HG03571 (cell line): ENCODE results near the gene COL19A1.
"Not testable (repeated sequence)": the region's sequence is repeated elsewhere in the genome, so short reads cannot be mapped to it uniquely, and the experiment has no call there.

Source experiments
- ATAC-seq: cut with Tn5 transposase; IDR thresholded peaks from one replicate; pipeline ENCODE4 v1.9.1; 2021; ENCODE audit not compliant: unreplicated experiment

Gene COL19A1

GRCh38 chr6:69866351-69866769 is at the start of gene COL19A1:
Gene COL19A1 (plus strand): TSS chr6:69866556. CDS start chr6:69879568, 13,012 bp downstream.
- peak; percentile 54 for ATAC-seq

DNA sequence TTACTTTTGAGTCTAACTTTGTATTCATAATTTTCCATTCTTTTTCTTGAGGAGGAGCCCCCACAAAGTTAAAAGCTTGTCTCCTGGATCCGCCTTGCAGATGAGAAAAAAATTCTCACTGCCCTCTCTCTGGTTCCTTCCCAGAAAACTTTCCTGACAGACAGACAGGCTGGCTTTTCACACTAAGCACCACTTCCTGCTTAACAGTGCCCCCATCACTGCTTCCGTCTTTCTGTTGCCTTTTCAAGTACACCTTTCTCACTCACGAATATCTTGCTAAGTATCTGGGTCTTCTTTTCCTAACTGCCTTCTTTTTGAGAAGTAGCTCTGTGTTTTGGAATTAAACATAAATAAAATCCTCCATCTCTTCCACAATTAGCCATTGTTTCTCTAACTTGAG is 49.8 kb upstream of the COL19A1 start:
- peak; percentile 39 for ATAC-seq

DNA sequence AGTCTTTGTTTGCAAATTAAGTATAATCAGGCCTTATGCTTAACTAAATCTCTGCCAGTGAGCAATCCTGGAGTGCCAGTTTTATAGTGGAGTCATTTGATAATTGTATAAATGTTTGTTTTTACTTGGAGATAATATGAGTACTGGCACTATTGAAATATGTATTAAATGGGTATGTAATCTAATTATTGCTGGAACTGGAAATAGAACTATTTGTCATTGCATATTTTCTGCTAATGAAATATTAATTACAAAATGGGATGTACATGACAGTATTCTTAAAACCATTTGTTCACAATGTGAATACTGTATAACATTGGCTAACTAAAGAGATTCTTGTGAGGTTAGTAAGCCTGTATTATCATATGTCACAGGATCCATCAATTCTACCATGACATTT is 49.0 kb upstream of the COL19A1 start:
- no peak for ATAC-seq

- ATAC-seq: no peak
These were observed 48.0 kb upstream of the COL19A1 start for GRCh38 chr6:69818223-69818930.

GRCh38 chr6:69819138-69819537 is 47.2 kb upstream of the COL19A1 start:
- no peak for ATAC-seq

- no peak for ATAC-seq
These were observed 46.3 kb upstream of the COL19A1 start for GRCh38 chr6:69820018-69820417.

GRCh38 chr6:69820438-69820837 is 45.9 kb upstream of the COL19A1 start:
- ATAC-seq: no peak

GRCh38 chr6:69824355-69824754 is 42.0 kb upstream of the COL19A1 start:
- not testable (repeated sequence) for ATAC-seq

- no peak for ATAC-seq
These were observed 40.5 kb upstream of the COL19A1 start for GRCh38 chr6:69825904-69826303.

- no peak for ATAC-seq
These were observed 39.0 kb upstream of the COL19A1 start for GRCh38 chr6:69827276-69827893.

GRCh38 chr6:69832558-69832957 is 33.8 kb upstream of the COL19A1 start:
- ATAC-seq: no peak

DNA sequence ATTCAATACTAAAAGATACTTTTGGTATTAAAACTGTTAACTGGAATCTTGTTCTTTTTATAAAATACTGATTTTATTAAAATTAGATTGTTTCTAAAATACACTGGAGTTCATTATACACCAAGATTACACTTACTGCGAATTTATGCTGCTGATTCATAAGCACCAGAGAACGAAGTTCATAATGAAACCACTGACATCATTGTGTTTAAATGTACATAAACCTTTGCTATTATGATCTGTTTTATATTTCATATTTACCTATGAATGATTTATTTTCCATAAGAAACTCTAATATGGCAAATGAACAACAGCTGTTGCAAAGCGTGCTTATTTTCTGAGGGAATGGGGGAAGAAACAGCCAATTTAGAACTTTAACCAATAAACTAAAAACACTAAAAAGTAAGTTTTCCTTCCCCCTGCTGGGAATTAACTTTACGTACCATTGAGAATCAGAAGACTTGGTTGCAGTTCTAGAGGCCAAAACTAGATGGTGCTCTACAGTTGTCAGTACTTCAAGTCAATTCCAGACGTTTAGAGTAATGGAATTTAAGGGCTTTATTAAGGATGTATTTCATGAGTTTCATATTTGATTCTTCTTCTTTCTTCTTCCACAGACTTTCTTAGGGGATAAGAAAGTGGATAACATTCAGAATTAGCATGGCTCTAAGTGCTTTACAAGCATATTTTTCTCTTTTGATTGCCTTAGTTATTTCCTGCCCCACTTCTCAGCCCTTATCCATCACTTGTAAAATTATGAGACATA is 30.8 kb upstream of the COL19A1 start:
- peak; percentile 55 for ATAC-seq

- ATAC-seq: no peak
These were observed 24.5 kb upstream of the COL19A1 start for GRCh38 chr6:69841862-69842261.

- no peak for ATAC-seq
These were observed 23.2 kb upstream of the COL19A1 start for GRCh38 chr6:69843189-69843588.

DNA sequence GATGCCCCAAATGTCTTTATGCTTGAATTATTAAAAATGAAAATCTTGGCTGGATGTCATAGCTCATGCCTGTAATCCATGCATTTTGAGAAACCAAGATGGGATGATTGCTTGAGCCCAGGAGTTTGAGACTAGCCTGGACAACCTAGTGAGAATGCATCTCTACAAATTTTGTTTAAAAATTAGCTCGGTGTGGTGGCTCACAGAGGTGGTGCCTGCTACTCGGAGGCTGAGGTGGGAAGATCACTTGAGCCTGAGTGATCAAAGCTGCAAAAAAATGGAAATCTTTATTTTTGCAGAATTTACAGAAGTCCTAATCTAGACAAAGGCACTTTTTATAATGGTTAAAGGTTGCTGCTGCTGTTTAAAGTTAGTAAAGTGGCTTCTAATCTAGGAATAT is 20.0 kb upstream of the COL19A1 start:
- no peak for ATAC-seq

GRCh38 chr6:69846770-69847491 is 19.4 kb upstream of the COL19A1 start:
- no peak for ATAC-seq

- no peak for ATAC-seq
These were observed 18.9 kb upstream of the COL19A1 start for GRCh38 chr6:69847492-69847788.

DNA sequence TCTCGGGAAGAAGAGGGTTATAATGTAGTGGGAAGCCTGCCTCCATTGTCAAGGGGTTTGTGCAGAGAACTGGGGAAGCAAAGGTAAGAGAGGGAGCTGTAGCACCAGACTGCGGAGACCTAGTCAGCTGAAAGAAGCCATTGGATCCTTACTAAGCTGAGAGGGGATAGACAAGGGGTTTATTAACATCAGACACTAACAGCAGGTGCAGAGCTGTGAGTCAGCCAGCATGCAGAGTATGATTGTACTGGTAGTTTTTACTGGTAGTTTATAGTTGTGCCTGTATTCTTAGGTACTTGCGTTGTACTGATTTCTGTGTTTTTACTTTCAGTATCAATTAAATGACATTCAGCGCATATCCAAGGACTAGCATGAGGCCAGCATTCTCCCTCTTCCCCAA is 17.8 kb upstream of the COL19A1 start:
- ATAC-seq: no peak

DNA sequence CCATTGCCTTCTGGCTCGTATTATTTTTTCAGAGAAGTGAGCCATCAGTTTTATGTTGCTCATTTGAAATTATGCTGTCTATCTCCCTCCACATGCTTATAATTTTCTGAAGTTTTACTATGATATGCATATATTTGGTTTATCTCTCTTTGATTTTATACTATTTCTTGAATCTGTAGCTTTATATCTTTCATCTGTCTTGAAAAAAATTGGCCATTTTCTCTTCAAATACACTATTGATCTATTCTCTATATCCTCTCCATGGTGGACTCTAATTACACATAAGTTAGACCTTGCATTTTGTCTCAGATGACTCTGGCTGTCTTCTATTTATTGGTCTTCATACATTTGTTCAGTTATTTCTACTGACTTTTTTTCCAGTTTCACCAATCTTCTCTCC is 13.7 kb upstream of the COL19A1 start:
- no peak for ATAC-seq

DNA sequence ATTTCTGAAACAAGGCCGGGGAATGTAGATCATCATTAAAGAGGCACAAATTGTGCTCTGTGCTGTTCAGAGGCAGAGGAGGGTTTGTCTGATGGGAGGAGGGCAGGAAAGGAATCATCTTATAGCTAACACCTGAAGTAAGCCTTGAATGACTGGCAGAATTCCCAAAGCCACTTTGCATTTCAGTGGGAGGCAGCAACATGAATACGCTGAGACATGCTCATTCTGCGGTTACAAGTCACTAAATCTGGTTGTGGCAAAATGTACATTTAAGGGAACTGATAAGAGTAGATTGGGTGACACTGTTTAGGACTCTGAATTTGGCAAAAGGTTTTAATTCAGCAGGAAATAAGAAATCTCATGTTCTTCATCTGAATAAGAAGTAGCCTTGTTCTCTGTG is 4.4 kb upstream of the COL19A1 start:
- ATAC-seq: no peak

GRCh38 chr6:69863766-69864165 is 2.6 kb upstream of the COL19A1 start:
- no peak for ATAC-seq

DNA sequence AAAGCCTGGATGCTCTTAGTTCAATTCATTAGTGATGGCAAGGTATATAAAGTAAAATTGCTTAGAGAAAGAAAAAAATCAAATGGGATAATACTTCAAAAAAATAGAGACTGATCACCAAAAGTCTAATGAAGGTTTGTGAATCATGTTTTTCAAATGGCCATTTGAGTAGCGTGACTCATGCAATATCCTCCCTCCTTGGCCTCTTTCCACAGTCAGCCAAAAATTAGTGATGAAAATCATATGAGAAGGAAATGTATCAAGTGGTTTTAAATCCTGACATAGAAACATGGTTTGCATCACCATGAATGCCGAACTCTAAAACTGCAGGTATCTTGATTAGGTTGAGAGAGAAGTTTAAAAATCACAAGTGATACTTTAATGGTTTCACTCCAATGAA is 1.2 kb upstream of the COL19A1 start:
- ATAC-seq: no peak
